Endothelial cell of hepatic sinusoid (primary cell): ENCODE data around the gene XPNPEP1.
"Not testable (repeated sequence)": the region's sequence is repeated elsewhere in the genome, so short reads cannot be mapped to it uniquely, and the experiment has no call there.

Experiments used
- in situ Hi-C: cut with HindIII; loops from 2 replicates; pipeline ENCODE4 v1.10.0; 2017; ENCODE audit warnings: low sequenced_read_pairs

XPNPEP1 gene

DNA sequence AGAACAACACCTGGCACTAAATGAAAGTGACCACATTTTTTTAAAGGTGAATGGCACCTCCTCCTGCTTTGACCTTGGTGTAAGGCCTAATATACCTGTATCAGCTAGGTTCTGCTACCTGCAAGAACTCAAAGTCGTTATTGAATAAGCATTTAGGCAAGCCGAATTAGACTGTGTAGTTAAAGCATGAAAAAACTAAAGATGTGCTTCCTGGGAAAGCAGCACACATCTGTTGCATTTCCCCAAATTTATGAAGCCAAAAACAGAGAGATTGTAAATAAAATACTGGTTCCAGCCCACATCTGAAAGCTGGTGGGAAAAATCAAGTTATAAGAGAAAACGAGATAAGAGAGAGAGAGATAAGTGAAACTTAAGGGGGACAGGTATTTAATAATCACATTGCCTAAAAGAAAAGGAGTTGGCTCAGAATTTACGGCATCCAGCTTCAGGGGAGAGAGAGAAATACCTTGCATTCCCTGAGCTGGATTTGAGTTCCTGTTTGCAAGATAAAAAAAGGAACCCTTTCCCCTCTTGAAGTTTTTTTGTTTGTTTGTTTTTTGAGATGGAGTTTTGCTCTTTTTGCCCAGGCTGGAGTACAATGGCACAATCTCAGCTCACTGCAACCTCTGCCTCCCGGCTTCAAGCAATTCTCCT is 1.8 kb upstream of the XPNPEP1 start:
- in situ Hi-C loops: no loop called here

DNA sequence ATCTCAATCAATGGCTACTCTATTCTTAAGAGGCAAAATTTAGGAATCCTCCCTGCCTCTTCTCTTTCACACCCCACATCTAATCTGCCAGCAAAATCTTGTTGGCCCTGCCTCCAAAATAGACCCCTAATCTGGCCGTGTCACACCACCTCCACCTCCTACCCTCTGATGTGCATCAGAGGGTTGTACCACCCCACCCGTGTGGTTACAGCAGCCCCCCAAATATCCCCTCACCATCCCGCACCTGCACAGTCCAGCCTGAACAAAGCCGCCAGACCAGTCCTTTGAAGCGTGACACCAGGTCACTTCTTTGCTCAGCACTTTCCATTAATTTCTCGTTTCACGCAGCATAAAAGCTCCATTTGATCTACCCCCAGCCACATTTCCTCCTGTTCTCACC is 776 bp upstream of the XPNPEP1 start:
- in situ Hi-C loops: no loop called here

GRCh38 chr10:109922358-109922975 is 844 bp downstream of the XPNPEP1 start:
- in situ Hi-C loops: no loop called here

DNA sequence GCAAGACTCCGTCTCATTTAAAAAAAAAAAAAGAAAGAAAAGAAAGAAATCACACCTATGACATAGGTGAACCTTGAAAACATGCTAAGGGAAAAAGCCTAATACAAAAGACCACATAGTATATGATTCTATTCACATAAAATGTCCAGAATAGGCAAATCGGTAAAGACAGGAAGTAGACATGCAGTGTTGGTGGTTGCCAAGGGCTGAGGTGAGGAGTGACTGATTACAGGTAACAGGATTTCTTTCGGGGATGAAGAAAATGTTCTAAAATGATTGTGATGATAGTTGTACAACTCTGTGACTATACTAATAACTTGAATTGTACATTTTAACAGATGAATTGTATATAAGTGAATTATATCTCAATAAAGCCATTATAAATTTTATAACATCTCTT is 3.3 kb downstream of the XPNPEP1 start:
- in situ Hi-C loops: no loop called here

- in situ Hi-C loops: no loop called here
These were observed 4.1 kb downstream of the XPNPEP1 start for GRCh38 chr10:109919220-109919619.

DNA sequence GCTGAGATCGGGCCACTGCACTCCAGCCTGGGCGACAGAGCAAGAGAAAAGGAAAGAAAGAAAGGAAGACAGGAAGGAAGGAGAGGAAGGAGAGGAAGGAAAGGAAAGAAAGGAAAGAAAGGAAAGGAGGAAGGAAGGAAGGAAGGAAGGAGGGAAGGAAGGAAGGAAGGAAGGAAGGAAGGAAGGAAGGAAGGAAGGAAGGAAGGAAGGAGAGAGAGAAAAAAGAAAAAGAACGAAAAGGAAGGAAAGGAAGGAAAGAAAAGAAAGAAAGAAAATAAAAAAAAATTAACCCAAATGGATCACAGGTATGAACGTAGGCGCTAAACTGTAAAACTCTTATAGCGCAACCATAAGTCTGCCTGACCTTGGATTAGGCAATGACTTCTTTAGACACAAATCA is 4.6 kb downstream of the XPNPEP1 start:
- in situ Hi-C loops: not testable (repeated sequence)

- in situ Hi-C loops: no loop called here
These were observed 7.7 kb downstream of the XPNPEP1 start for GRCh38 chr10:109915566-109915965.

GRCh38 chr10:109914966-109915365 is 8.3 kb downstream of the XPNPEP1 start:
- in situ Hi-C loops: no loop called here

GRCh38 chr10:109913306-109913892 is 9.9 kb downstream of the XPNPEP1 start:
- in situ Hi-C loops: no loop called here

DNA sequence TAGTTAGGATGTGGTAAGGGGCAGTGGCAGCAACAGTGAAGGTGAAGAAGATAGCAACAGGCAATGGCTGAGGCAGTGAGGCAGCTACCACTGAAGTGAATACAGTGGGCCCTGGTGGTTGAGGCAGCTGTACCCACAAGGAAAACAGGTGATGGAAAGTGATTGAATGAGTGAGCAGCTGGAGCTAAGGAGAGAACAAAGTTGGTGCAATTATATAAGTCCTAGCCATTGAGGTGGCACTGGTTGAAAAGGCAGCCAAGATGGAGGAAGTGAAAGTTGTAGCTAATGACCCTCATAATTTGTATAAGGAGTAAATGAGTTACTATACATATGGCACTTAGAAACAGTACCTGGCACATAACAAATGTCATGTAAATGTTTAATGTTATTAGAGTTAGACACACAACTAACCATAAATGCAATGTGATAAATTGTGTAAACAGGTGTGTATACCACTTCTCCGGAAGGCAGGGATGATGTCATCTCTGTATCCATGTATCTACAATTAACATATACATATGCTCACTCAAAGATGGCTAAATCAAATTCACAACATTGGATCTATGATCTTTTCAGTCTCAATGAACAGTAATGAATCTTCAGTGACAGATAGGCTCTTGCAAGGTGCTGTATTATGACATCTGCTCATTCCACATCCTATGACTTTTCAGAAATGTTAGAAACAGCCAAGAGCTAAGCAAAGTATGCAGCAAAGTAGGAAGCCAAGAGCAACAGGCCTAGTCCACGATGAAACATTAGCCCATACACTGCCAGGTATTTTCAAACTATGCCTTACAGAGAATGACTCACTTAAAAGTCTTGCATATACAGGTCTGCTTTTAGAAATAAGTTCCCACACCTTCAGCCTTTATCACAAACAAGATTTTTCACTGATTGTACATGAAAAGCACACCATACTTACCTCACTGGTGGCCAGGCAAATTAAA is 10.7 kb downstream of the XPNPEP1 start:
- in situ Hi-C loops: no loop called here

- in situ Hi-C loops: no loop called here
These were observed 11.4 kb downstream of the XPNPEP1 start for GRCh38 chr10:109911903-109912302.

DNA sequence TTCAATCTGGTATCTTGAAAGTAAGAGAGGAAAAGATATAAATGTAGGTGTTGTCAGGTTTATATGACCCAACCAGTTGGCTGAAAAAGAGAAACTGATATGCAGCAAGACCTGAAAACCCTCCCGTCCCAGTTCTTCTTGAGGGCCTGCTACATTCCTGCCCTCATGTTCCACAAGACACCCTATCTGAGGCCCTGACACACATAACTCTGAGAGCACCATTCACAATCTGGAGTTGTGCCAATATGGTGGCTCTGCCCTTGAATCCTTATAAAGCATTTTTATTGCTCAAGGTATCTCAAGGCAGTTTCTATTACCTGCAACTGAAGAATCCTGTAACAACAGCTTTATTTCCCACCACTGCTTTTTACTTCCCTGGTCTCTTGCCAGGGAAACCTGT is 17.0 kb downstream of the XPNPEP1 start:
- in situ Hi-C loops: no loop called here

GRCh38 chr10:109904397-109904796 is 18.9 kb downstream of the XPNPEP1 start:
- in situ Hi-C loops: no loop called here

- in situ Hi-C loops: no loop called here
These were observed 20.0 kb downstream of the XPNPEP1 start for GRCh38 chr10:109902992-109903947.

DNA sequence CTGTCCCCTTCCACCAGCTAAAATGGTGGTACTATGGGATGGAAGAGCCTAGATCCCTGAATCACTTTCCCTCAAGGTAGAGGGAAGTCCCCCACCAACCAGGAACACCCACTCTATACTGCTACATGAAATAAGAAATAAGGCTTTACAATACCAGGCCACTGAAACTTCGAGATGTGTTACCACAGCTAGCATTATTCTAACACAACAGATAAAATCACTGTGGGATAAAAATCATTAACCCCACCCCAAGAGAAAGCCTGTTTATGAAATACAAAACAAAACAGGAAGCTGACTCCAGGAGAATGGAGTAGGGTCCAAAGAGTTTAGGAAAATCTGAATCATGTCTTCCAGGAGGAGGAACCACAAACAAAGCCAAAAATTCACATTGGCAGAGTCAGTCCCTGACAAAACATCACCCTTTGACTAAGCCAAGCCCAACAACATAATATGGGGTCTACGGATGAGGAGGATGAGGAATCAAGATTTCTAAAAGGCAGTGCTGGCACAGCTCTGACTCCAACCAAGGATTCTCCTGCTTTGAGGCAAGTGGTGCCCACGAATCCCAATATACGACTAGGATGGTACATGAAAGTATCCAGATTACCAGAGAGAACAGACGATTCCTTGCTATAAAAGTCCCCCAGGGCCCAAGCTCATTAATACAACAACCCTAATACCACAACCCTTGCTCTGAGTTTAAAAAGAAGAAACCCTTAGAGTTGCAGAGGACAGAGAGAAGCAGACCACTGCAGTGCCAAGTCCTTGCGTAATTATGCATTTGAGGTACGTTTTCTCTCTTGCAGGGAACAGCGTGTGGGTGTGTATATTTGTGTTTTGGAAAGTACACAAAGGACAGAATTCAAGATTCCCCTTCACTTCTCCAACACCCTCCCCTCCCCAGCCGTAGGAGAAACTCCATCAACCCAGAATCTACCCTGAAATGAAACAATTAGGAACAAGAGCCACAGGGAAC is 23.7 kb downstream of the XPNPEP1 start:
- in situ Hi-C loops: no loop called here

GRCh38 chr10:109898666-109899355 is 24.5 kb downstream of the XPNPEP1 start:
- in situ Hi-C loops: no loop called here

DNA sequence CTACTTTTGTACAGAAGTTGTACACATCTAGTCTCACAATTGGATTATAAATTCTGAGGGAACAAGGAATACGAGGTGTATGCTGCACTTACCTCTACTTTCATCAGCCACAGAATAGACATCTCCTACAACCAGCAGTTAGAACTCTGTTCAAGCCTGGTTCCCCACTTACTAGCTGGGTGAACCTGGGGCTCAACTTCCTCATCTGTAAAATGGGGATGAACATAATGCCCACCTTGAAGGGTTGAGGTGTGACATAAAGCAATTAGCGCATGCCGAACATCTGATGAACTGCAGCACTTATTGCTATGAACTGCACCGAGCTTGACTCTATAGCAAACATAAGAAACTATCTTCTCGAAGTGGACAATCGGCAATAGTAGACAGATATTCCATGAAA is 25.3 kb downstream of the XPNPEP1 start:
- in situ Hi-C loops: no loop called here

- in situ Hi-C loops: no loop called here
These were observed 27.5 kb downstream of the XPNPEP1 start for GRCh38 chr10:109895848-109896247.
